ENCODE data around the gene PLXNB1. TPM values are rescaled to one million over a fixed set of nuclear protein-coding genes. Genes with fewer than 3 reads are reported as not detected.

Gene PLXNB1
- total RNA-seq, 2 donors from 2014 or later: 69.4 to 73.0 TPM

- peaks cover 95% of the 10 kb centered on the region for H3K36me3 ChIP-seq
- H3K4me1 ChIP-seq: no peaks in the 10 kb centered on the region
- no peak overlapping the region for H3K27ac ChIP-seq
- no peak overlapping the region for H3K4me3 ChIP-seq
- TF ChIP-seq CTCF (IDR thresholded peaks at IDR 0.05): no peak
- no peaks in the 10 kb centered on the region for H3K9me3 ChIP-seq
- DNase-seq (ENCODE audit: low spot score): no peak
- no peaks in the 10 kb centered on the region for H3K27me3 ChIP-seq
Observed at GRCh38 chr3:48414376-48415250, 15.3 kb downstream of the PLXNB1 start.

- TF ChIP-seq CTCF (IDR thresholded peaks at IDR 0.05): no peak
- Histone ChIP-seq H3K4me1 (no peaks in the 10 kb centered on the region), H3K4me3 (no peak overlapping the region), H3K27me3 (no peaks in the 10 kb centered on the region), H3K9me3 (no peaks in the 10 kb centered on the region), H3K27ac (no peak overlapping the region), H3K36me3 (peaks cover 98% of the 10 kb centered on the region)
- DNase-seq (ENCODE audit: low spot score): no peak
Observed at GRCh38 chr3:48413611-48414010, 16.3 kb downstream of the PLXNB1 start.

GRCh38 chr3:48413086-48413485, 16.8 kb downstream of the PLXNB1 start:
- Histone ChIP-seq H3K4me3 (no peak overlapping the region), H3K36me3 (peaks cover 98% of the 10 kb centered on the region), H3K27me3 (no peaks in the 10 kb centered on the region), H3K4me1 (no peaks in the 10 kb centered on the region), H3K9me3 (no peaks in the 10 kb centered on the region), H3K27ac (no peak overlapping the region)
- no peak for DNase-seq (ENCODE audit: low spot score)
- no peak for TF ChIP-seq CTCF (IDR thresholded peaks at IDR 0.05)

GRCh38 chr3:48412375-48413001, 17.4 kb downstream of the PLXNB1 start:
- DNase-seq (ENCODE audit: low spot score): no peak
- H3K4me3 ChIP-seq: no peak overlapping the region
- no peak overlapping the region for H3K27ac ChIP-seq
- no peaks in the 10 kb centered on the region for H3K9me3 ChIP-seq
- TF ChIP-seq CTCF (IDR thresholded peaks at IDR 0.05): no peak
- no peaks in the 10 kb centered on the region for H3K4me1 ChIP-seq
- no peaks in the 10 kb centered on the region for H3K27me3 ChIP-seq
- H3K36me3 ChIP-seq: peaks cover 98% of the 10 kb centered on the region

DNA sequence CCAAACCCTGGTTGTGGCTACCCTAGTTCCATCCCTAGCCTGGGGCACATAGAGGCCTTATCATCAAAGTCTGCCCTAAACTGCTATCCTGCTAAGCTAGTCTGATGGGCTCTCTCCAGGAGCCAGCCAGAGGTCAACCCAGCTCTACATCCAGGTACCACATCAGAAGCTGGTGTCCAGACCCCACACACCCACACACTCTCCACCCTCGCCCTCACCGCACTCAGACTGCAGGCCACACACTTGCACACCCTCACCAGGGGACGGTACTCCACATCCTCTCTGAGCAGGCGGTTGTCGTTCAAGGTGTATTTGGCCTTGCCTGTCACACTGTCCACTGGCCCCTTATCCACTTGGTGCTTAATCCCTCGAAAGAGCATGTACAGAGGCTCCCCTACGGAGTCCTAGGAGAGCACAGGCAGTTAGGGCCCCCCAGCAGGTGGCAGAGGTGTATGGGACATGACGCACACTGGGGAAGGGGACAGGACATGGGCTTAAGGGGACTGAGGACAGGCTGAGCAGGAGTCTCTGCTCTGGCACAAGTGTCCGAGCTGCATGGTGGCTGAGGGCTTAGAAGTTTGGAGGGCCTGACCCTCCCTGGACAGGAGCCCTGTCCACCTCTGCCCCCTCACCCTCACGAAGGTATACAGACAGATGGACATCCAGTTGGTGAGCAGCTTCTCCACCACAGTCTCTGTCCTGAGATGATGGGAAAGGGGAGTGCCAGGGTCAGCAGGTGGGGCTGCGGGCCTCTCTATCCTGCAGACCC, 18.1 kb downstream of the PLXNB1 start:
- Histone ChIP-seq H3K9me3 (no peaks in the 10 kb centered on the region), H3K27me3 (no peaks in the 10 kb centered on the region), H3K4me1 (no peaks in the 10 kb centered on the region), H3K27ac (no peak overlapping the region), H3K4me3 (no peak overlapping the region), H3K36me3 (peaks cover 98% of the 10 kb centered on the region)
- no peak for DNase-seq (ENCODE audit: low spot score)
- no peak for TF ChIP-seq CTCF (IDR thresholded peaks at IDR 0.05)

Data from right atrium auricular region (tissue), 2 donors.